Measurements from ENCODE around the gene TIMM17B. TPM values are rescaled to one million over a fixed set of nuclear protein-coding genes. Genes with fewer than 3 reads are reported as not detected.

The TIMM17B gene
- total RNA-seq, 6 donors from 2014 or later = 29.6 to 49.6 (median 42.6) TPM

GRCh38 chrX:48917139-48918001 is 19.8 kb upstream of the TIMM17B start:
- DNase-seq = peak; percentile 92 to 93
- Histone ChIP-seq H3K9me3 (no peaks in the 10 kb centered on the region), H3K27me3 (peaks cover 0 to 6% (median 0%) of the 10 kb centered on the region in 4 donors), H3K27ac (peak overlapping the region; percentile 80 to 88 (median 85)), H3K36me3 (peaks cover 0 to 24% (median 5%) of the 10 kb centered on the region in 4 donors), H3K4me1 (peaks cover 3 to 27% (median 4%) of the 10 kb centered on the region in 4 donors), H3K4me3 (peak overlapping the region; percentile 33 to 75 (median 60))
- peak; percentile 84 to 90 for ATAC-seq (ENCODE audit: low FRiP score in 2 of 2)
- 34 to 46% methylated on average over 6 to 27 of the region's 27 CpGs for WGBS, 2 donors
- TF ChIP-seq CTCF (IDR thresholded peaks at IDR 0.05) (peak; percentile 92 to 98 (median 97)), POLR2A (IDR thresholded peaks at IDR 0.05) (peak in 1 of 4 donors; percentile 16), POLR2AphosphoS5 (IDR thresholded peaks at IDR 0.05) (peak; percentile 33 to 43), EP300 (IDR thresholded peaks at IDR 0.05) (no peak)

- H3K4me1 ChIP-seq = peaks cover 5 to 36% (median 9%) of the 10 kb centered on the region in 4 donors
- ATAC-seq (ENCODE audit: low FRiP score in 2 of 2) (no peak), DNase-seq (no peak)
- TF ChIP-seq POLR2A (IDR thresholded peaks at IDR 0.05) (no peak), EP300 (IDR thresholded peaks at IDR 0.05) (no peak), CTCF (IDR thresholded peaks at IDR 0.05) (no peak), POLR2AphosphoS5 (IDR thresholded peaks at IDR 0.05) (no peak)
- H3K36me3 ChIP-seq = peaks cover 0 to 21% (median 5%) of the 10 kb centered on the region in 4 donors
- 94 to 100% methylated on average over 1 to 13 of the region's 13 CpGs for WGBS, 2 donors
- H3K9me3 ChIP-seq = peaks cover 0 to 5% (median 0%) of the 10 kb centered on the region in 4 donors
- H3K27me3 ChIP-seq = peaks cover 0 to 6% (median 0%) of the 10 kb centered on the region in 4 donors
- H3K4me3 ChIP-seq = no peak overlapping the region
- H3K27ac ChIP-seq = no peak overlapping the region
Measured at GRCh38 chrX:48914593-48915493, 17.3 kb upstream of the TIMM17B start.

GRCh38 chrX:48913605-48914366 is 16.2 kb upstream of the TIMM17B start:
- Histone ChIP-seq H3K9me3 (peaks cover 0 to 5% (median 0%) of the 10 kb centered on the region in 4 donors), H3K4me3 (no peak overlapping the region), H3K36me3 (peaks cover 0 to 21% (median 5%) of the 10 kb centered on the region in 4 donors), H3K4me1 (peaks cover 5 to 31% (median 9%) of the 10 kb centered on the region in 4 donors), H3K27ac (no peak overlapping the region), H3K27me3 (peaks cover 0 to 4% (median 0%) of the 10 kb centered on the region in 4 donors)
- DNase-seq = no peak
- TF ChIP-seq POLR2AphosphoS5 (IDR thresholded peaks at IDR 0.05) = no peak
- no peak for TF ChIP-seq EP300 (IDR thresholded peaks at IDR 0.05)
- TF ChIP-seq POLR2A (IDR thresholded peaks at IDR 0.05) = no peak
- TF ChIP-seq CTCF (IDR thresholded peaks at IDR 0.05) = no peak
- 88 to 90% methylated on average over 4 to 5 of the region's 5 CpGs for WGBS, 2 donors
- no peak for ATAC-seq (ENCODE audit: low FRiP score in 2 of 2)
